A673 (cell line): ENCODE results near the gene ZBTB16.

Experiments used
- EZH2 ChIP-seq: fragments of 200-600 bp; sonication (generic); IDR thresholded peaks from 2 replicates; pipeline ENCODE4 v1.6.1; 2017; ENCODE audit warnings: borderline replicate concordance, low read depth, mild to moderate bottlenecking, mixed read lengths, antibody characterized with exemption, low read length; ENCODE audit not compliant: poor library complexity, severe bottlenecking
- TF ChIP-seq, protein P1 (sequence below): fragments of 300-800, 200-600 bp; sonication (generic); conservative IDR thresholded peaks from 2 replicates; pipeline ENCODE4 v1.5.1; 2017; ENCODE audit warnings: low read depth, mild to moderate bottlenecking, antibody characterized with exemption, low read length, moderate library complexity, mixed read lengths

DNA sequence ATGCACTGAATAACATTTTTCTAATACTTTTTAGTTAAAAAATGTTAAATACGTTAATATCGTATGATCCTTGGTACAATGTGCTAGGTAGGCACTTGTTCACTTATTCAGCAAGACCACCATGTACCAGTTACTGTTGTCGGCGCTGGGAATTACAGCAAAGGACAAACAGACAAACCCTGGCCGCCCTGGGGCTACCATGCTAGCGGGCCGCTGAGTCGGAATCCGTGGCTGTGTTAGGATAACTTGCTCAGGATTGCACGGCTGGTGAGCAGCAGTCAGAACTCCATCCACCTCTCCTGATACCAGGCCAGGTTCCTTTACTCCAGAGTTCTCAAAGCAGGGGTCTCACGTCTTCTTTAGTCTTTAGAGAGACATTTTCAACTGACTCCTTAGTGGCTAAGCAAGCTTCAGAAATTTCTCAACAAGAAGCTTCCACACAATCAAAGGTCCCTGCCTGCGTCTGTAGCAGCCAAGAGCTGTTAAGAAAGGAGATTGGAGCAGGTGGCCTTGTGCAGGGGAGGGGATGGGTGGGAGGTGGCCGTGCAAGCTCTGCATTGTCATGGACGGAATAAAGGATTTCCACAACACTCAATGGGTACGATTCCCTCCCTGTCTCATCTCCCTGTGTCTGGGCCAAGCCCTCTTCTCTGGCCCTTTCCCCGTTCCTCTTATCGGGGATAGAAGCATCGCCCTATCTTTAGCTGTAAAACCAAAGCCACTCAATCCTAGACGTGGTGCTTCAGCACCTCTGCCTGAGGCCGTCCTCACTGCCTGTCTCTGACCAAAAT is 196.9 kb downstream of the ZBTB16 start:
- TF ChIP-seq, protein P1, sequence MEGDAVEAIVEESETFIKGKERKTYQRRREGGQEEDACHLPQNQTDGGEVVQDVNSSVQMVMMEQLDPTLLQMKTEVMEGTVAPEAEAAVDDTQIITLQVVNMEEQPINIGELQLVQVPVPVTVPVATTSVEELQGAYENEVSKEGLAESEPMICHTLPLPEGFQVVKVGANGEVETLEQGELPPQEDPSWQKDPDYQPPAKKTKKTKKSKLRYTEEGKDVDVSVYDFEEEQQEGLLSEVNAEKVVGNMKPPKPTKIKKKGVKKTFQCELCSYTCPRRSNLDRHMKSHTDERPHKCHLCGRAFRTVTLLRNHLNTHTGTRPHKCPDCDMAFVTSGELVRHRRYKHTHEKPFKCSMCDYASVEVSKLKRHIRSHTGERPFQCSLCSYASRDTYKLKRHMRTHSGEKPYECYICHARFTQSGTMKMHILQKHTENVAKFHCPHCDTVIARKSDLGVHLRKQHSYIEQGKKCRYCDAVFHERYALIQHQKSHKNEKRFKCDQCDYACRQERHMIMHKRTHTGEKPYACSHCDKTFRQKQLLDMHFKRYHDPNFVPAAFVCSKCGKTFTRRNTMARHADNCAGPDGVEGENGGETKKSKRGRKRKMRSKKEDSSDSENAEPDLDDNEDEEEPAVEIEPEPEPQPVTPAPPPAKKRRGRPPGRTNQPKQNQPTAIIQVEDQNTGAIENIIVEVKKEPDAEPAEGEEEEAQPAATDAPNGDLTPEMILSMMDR = no peak
- TF ChIP-seq EZH2 = no peak
